NK-92 (cell line): Measurements from ENCODE around the gene MYH9.

Source experiments
- DNase-seq: peaks from one replicate; lab custom pipeline; 2025; ENCODE audit not compliant: unreplicated experiment; lab: John Stamatoyannopoulos, UW

The MYH9 gene

DNA sequence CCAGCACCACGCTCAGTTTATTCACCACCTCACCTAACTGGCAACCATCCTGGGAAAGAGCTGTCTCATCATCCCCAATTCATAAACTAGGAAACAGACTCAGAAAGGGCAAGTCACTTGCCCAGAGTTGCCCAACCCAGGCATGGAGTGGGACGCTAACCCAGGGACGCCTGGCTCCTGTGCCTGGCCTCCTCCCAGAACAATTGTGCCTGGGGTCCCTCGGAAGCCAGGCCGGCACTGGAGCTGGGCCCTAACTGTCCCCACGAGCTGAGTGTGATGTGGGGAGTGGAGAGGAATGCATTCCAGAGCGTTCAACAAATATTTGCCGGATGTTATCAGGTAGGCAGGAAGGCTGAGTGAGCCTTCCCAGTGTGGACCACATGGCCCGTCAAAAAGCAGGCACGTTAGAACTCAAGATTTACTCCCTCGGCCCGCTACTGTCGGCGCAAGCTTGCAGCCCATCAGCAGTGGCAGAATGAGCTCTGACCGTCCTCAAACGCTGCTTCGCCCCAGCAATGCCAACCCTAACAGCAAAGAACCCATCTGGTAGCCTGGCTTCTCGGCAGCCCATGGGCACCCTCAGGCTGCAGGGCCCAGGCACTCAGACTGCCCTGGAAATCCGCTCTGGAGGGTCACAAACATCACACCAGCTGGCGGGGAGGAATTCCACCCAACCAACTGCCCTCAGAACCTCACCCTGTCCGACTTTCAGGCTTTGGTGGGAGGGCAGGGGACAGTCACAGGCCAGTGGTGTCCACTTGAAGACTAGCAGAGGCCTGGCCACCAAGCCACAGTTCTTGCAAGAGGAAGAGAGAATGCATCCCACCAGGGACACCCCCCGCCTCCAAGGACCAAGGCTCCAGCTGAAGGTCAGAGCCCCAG lies 35.6 kb downstream of the MYH9 start:
- DNase-seq: no peak

DNA sequence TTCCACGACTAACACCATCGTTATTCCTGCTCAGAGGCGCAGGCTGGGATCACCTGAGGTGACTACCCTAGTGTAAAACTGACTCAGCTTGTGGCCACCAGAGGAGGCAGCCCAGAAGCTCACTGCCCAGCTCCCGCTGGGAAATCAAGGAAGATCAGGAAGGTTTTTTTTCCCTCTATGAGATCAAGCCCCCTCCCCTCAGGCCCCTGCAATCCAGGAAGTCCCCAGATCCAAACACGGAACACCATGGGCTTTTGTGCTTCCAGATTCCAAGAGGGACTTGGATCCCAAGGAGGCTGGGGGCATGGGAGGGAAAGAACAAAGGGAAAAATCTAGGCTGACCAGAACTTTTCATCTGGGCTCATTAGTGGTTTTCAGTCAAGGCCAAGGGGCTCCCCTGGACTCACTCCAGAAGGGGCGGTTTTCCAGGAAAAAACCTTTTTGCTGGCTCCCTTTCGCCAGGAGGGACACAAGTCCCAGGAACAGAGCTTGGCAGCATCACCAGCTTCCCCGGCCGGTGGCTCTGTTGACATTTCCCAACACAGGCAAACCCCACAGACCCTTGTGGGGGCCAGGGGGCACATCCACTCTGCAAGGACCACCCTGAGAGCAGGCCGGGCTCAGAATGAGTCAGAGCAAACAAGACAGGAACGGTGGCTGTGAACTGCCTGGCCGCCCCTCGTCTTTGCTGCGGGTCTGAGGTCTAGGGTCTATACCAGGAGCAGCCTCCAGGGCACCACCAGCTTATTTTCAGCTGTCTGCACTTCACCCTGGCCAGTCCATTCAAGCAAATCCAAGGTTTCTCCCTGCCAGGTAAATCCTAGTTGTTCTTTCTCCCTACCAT lies 36.8 kb downstream of the MYH9 start:
- no peak for DNase-seq

DNA sequence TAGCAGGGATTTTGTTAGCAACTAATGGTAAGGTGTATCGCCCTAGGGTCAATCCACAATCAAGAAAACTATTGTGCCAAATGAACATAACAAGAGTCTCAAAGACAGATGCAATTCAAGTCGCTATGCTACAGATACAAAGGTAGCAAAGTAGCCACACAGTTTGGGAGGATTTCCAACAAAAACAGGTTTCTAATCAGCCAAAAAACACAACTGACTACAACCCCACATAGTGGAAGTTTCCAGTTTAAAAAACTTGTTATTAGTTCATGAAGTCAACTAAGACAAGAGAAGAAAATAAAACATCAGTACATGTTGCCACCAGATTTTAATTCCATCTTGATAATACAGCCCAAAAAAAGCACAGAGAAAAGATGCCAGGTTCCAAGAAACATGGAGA lies 38.0 kb downstream of the MYH9 start:
- DNase-seq: no peak

GRCh38 chr22:36348760-36349159 lies 39.0 kb downstream of the MYH9 start:
- DNase-seq: no peak

DNA sequence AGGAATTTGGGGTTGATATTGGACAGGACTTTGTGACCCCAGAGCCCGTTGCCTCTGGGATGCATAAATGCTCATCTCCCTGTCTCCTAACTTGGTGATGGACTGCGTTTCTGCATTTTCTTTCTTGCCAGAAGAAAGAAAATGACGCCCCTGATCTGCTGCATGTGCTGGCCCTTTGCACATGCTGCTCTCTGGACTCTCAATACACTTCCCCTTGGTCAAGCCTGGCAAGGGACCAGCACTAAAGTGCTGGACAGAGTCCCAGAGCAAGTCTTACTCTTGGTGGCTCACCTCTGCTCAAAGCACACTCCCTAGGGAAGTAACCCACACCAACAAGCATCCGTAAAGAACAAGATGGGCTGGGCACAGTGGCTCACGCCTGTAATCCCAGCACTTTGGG lies 40.7 kb downstream of the MYH9 start:
- DNase-seq: no peak

GRCh38 chr22:36344106-36344827 lies 43.5 kb downstream of the MYH9 start:
- no peak for DNase-seq

DNA sequence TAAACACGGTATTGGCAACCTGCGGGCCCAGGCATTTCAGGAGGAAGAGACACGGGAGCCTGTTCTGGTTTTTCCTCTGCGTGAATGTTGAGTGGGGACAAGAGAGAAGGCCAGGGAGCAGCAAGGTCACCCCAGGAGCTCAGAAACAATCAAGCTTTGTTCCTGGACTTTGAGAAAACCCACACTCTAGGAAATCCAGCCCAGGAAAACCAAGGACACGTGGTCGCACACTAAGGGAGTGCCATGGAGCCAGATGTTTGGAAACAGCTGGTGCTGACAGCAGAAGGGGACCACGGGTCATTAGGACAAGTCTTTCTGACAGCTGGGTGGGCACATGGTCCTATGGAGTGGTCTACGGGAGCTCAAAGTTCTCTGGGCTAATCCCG lies 44.1 kb downstream of the MYH9 start:
- DNase-seq: no peak

DNA sequence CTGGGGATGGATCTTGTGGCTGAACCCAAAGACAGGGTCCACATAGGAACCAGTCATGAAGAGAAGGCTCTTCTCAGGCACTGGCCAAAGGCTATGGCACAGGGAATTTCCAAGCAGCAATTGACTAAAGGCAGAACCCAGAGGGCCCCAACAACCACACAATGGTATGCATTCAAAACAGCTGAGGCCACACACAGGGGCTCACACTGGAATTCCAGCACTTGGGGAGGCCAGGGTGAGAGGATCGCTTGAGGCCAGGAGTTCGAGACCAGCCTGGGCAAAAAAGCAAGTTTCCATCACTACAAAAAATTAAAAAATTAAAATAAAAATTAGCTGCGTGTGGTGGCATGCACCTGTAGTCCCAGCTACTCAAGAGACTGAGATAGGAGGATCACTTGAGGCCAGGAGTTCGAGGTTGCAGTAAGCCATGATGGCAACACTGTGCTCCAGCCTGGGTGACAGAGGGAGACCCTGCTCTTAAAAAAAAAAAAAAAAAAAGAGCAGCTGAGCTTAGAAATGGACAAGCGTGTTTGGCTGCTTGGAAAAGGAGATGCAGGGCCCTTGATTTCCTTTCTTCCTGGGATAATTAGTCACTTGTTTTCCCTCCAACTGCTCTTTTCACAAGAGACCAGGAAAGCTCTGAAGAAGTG lies 44.6 kb downstream of the MYH9 start:
- no peak for DNase-seq

- DNase-seq: no peak
Measured at GRCh38 chr22:36341640-36342041, 46.1 kb downstream of the MYH9 start.

DNA sequence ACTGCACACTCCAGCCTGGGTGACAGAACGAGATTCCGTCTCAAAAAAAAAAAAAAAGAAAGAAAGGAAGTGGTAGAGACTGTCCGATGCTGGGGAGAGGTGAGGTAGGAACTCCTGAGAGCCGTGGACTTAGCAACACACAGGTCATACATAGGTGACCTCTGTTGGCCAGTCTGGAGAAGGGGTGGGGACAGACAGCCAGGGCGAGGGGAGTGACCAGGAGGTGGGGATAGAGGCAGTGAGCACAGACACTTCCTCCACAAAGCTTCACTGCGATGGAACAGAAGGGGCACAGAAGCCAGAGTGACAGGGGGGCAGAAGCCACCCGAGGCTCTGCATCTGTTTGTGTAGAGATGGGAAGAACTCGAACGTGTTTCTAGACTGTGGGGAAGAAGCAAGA lies 47.1 kb downstream of the MYH9 start:
- DNase-seq: no peak

GRCh38 chr22:36339171-36340065 lies 48.3 kb downstream of the MYH9 start:
- no peak for DNase-seq

GRCh38 chr22:36337365-36338130 lies 50.2 kb downstream of the MYH9 start:
- DNase-seq: no peak

DNA sequence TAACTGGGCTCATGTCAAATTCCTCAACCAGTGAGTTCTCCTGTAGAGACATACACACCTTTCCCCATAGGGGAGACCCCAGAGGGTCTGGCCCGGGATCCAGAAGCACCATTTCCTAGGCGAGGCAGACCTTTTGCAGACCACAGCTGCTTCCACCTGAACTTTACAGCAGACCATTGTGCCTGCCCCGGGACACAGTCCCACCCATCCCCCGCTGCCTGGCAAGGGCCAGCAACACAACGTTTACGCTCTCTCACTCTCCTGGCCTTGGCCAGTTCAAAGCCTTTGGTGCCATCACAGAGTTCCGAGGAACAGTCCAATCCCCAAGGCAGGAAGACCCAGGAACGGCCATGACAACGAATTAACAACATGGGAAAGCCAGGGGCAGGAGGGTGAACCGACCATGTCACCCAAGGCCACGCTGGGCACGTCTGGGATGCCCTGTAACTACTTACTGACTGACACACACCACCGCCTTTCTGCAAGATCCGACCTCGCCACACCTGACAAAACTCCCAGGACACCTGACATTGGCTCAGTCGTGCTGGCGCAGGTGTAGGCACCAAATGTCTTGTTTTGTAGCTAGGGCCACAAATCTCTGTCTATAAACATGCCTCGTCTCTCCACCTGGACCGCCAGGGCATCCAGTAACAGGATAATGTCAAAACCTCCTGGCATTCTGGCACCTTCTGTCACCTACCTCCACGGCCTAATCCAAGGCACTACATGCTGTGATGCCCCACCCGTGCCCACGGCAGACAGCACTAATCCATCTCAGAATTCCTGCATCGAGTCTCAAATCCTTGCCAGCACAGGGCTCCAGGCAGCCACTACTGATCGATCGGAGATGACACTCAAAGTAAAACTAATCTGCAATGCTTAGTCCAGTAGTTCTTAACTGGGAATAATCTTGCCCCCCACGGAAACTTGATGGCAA lies 51.3 kb downstream of the MYH9 start:
- DNase-seq: no peak

- no peak for DNase-seq
Measured at GRCh38 chr22:36335621-36336020, 52.1 kb downstream of the MYH9 start.

DNA sequence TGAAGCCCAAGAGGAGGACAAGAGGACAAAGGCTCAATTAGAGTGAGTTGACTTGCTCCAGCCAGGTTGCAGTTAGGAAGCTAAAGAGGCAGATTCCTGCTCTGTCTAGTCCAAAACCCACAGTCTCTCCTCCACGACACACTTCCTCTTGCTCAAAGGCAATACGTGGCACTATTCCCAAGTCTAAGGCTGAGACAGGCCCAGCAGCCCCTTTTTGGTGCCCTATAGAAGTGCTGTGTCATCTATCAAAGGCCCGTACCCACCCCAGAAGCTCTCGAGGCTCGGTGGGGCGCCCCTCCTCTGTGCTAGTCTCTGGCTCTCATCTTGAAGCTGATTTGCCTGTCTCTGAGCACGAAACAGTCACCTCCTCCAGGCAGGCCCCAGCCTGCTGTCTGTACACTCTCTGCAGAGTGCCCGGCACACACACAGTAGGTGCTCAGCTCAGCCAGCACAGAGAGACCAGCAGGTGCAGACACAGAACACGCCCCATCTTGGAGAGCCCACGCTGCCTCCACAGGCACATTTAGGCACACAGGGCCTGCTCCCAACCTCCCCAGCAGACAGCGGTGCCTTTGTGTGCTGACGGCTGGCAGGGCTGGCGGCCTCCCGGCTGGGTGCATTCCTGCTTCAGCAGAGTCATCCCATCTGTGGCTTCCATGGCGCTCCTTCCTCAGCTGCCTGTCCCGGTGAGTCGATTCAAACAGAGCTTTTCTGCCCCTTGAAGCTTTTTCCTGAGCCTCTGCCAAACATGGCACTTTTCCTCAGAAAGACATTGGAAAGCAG lies 52.8 kb downstream of the MYH9 start:
- DNase-seq: no peak

DNA sequence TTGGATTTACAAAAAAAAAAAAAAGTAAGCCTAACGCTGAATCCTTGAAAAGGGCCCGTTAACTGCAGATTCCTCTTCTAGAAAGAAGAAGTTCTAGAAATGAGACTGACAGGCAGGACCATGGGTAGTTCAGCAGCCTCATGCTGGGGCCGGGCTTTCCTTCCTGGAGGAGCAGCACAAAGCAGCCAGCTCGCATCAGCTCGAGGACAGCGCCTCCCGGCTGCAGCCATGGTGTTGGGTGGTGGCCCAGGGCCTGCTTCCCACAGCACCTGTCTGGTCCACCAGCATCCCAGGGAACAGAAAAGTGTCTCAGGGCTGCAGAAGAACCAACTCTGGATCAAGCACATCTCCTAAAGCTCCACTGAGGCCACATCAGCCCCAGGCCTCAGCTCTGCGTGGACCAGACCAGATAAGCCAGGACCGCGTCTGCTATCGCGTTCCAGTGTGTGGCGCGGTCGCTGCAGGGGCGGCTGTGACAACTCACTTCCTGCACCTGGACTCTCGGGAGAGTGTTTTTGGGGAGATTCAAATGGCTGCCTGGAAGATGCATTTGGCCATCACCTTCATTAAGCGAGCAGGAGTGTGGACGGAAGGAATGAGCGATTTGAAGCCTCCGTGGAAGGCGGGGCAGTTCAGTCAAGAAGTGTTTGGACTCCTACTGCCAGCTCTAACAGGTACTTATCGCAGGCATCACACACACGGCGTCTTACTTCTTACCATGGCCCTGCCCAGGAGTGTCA lies 53.5 kb downstream of the MYH9 start:
- DNase-seq: no peak

GRCh38 chr22:36333644-36334043 lies 54.1 kb downstream of the MYH9 start:
- no peak for DNase-seq
